Cardiac muscle cell (in vitro differentiated cells and primary cell): ENCODE results near the gene PRSS33. TPM values are rescaled to one million over a fixed set of nuclear protein-coding genes. Genes with fewer than 3 reads are reported as not detected.

ENCODE experiments used
- DNase-seq, 2 donors: peaks; one replicate each; pipeline versions ENCODE4 v3.0.0 to v3.0.0-alpha.2; 2010 to 2017; ENCODE audit warnings: low read depth in 1 of 2, low spot score in 1 of 2
- H3K27ac ChIP-seq: fragments of 200-600 bp; sonication (generic); 2 replicates; pipeline ENCODE4 v1.5.1; 2016
- H3K27me3 ChIP-seq: fragments of 200-600 bp; sonication (generic); 2 replicates; pipeline ENCODE4 v1.6.0; 2016; ENCODE audit warnings: control low read depth
- H3K36me3 ChIP-seq: fragments of 200-600 bp; sonication (generic); 2 replicates; pipeline ENCODE4 v1.5.1; 2016; ENCODE audit warnings: control low read depth
- H3K4me1 ChIP-seq: fragments of 200-600 bp; sonication (generic); 2 replicates; pipeline ENCODE4 v1.8.1; 2017; ENCODE audit warnings: low read depth, mild to moderate bottlenecking, mixed run types
- H3K4me3 ChIP-seq: fragments of 200-600 bp; sonication (generic); 2 replicates; pipeline ENCODE4 v1.5.1; 2016; ENCODE audit warnings: mild to moderate bottlenecking
- H3K9me3 ChIP-seq: fragments of 200-600 bp; sonication (generic); 2 replicates; pipeline ENCODE4 v1.5.1; 2017; ENCODE audit warnings: low read depth, mild to moderate bottlenecking, control low read depth
- CTCF ChIP-seq: IDR thresholded peaks from 2 replicates; pipeline ENCODE4 v1.5.1; 2012; ENCODE audit warnings: low read depth, mild to moderate bottlenecking, low read length
- polyA plus RNA-seq: library from polyadenylated mRNA; unstranded; fragments of >200 nt; fragmentation: Nextera tagmentation; extraction: Ambion mirVana; gene quantifications from 2 replicates; pipeline ENCODE4 v1.2.1, GENCODE V29; 2016
- total RNA-seq: library from RNA; depleted of rRNA; stranded (reverse); fragments of >200 nt; gene quantifications from 2 replicates; pipeline ENCODE4 v1.2.3, GENCODE V29; 2016

Gene PRSS33
- total and polyA plus RNA-seq, 2 experiments from 2014 or later, result not detected

- H3K27me3 ChIP-seq, result peaks cover 23% of the 10 kb centered on the region
Observed at GRCh38 chr16:2782583-2783351, 4.6 kb downstream of the PRSS33 start.

GRCh38 chr16:2779978-2780898 is 7.1 kb downstream of the PRSS33 start:
- H3K27me3 ChIP-seq, result peaks cover 9% of the 10 kb centered on the region
- no peak for TF ChIP-seq CTCF
- no peak overlapping the region for H3K4me3 ChIP-seq
- H3K27ac ChIP-seq, result no peak overlapping the region
- H3K4me1 ChIP-seq, result peaks cover 3% of the 10 kb centered on the region
- no peak for DNase-seq
- no peaks in the 10 kb centered on the region for H3K9me3 ChIP-seq
- H3K36me3 ChIP-seq, result peaks cover under 1% of the 10 kb centered on the region

More at GRCh38 chr16:2782583-2783351, 4.6 kb downstream of the PRSS33 start:
- no peak for DNase-seq
- Histone ChIP-seq H3K27ac (no peak overlapping the region), H3K9me3 (no peaks in the 10 kb centered on the region), H3K36me3 (no peaks in the 10 kb centered on the region), H3K4me3 (no peak overlapping the region), H3K4me1 (peaks cover 3% of the 10 kb centered on the region)
- no peak for TF ChIP-seq CTCF

DNA sequence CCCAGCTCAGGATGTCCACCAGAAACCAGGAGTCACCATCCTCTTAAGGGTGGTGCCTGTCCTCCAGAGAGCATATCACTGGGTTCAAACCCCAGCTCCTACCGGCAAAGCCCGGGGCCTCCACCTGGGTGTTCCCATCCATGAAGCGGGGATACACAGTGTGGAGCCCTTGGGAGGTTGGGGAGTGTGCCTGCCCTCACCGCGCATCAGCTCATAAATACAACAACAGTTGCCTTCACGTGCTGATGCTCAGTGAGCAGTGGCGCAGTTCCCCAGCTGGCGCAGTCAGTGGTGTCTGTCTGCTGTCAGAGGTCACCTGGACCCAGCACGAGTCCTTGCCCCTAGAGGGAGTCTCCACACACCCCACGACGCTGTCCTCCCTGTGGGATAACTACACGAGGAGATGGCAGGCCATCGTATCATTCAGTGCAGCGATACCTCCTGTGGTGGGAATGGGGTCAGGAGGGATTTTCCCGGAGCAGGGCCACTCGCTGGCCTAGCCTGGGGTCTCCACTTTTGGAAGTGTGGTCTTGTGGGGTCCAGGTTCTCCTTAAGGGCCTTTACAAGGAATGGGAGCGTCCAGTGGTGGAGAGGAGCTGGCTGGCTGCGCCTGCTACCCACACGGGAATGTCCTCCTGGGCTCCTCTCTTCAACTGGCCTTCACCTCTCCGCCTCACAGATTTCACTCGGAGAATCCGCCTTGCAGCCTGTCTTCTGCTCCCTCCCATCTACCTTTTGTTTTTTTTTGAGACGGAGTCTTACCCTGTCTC is 8.0 kb downstream of the PRSS33 start:
- no peaks in the 10 kb centered on the region for H3K9me3 ChIP-seq
- no peak overlapping the region for H3K4me3 ChIP-seq
- no peak for DNase-seq
- TF ChIP-seq CTCF, result no peak
- peaks cover 3% of the 10 kb centered on the region for H3K4me1 ChIP-seq
- H3K27ac ChIP-seq, result peak overlapping the region; percentile 100
- peaks cover 10% of the 10 kb centered on the region for H3K36me3 ChIP-seq
- H3K27me3 ChIP-seq, result peaks cover under 1% of the 10 kb centered on the region

DNA sequence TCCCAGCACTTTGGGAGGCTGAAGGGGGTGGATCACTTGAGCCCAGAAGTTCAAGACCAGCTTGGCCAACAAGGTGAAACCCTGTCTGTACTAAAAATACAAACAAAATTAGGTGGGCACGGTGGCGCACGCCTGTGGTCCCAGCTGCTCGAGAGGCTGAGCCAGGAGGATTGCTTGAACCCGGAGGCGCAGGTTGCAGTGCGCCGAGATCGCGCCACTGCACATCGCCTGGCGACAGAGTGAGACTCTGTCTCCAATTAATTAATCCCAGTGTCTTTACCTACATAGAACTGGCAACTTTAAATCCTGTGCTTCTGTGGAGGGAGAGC is 8.8 kb downstream of the PRSS33 start:
- Histone ChIP-seq H3K27me3 (no peaks in the 10 kb centered on the region), H3K9me3 (no peaks in the 10 kb centered on the region), H3K4me3 (peak overlapping the region; percentile 74), H3K4me1 (peaks cover 3% of the 10 kb centered on the region), H3K27ac (peak overlapping the region; percentile 100), H3K36me3 (peaks cover 11% of the 10 kb centered on the region)
- no peak for TF ChIP-seq CTCF
- DNase-seq, result no peak

GRCh38 chr16:2777903-2778629 is 9.3 kb downstream of the PRSS33 start:
- Histone ChIP-seq H3K36me3 (peaks cover 16% of the 10 kb centered on the region), H3K9me3 (no peaks in the 10 kb centered on the region), H3K4me3 (peak overlapping the region; percentile 74), H3K27ac (peak overlapping the region; percentile 100), H3K4me1 (peaks cover 3% of the 10 kb centered on the region), H3K27me3 (no peaks in the 10 kb centered on the region)
- DNase-seq, result peak; percentile 22 to 42
- no peak for TF ChIP-seq CTCF
